Prostate gland (tissue), 2 donors: Measurements from ENCODE around the gene MAPKBP1. TPM values are rescaled to one million over a fixed set of nuclear protein-coding genes. Genes with fewer than 3 reads are reported as not detected.

Experiments used
- DNase-seq: peaks from one replicate; pipeline ENCODE4 v3.0.0-alpha.2; 2019; ENCODE audit warnings: low spot score
- H3K27ac ChIP-seq, 2 donors: fragments of 200-600 bp; sonication (generic); 2 replicates each; pipeline ENCODE4 v1.5.1; 2017 to 2019
- H3K27me3 ChIP-seq: fragments of 200-600 bp; sonication (generic); replicated peaks from 2 replicates; pipeline ENCODE4 v1.5.1; 2019; ENCODE audit not compliant: insufficient read depth
- H3K36me3 ChIP-seq, 2 donors: fragments of 200-600 bp; sonication (generic); 1 replicate in 1 of 2; 2 replicates in 1 of 2; pipeline versions ENCODE4 v1.5.1 to v1.8.1; 2017 to 2019
- H3K4me1 ChIP-seq: fragments of 200-600 bp; sonication (generic); replicated peaks from 2 replicates; pipeline ENCODE4 v1.5.1; 2019
- H3K4me3 ChIP-seq, 2 donors: fragments of 200-600 bp; sonication (generic); 2 replicates each; pipeline ENCODE4 v1.5.1; 2017 to 2019
- H3K9me3 ChIP-seq: fragments of 200-600 bp; sonication (generic); 2 replicates; pipeline ENCODE4 v1.5.1; 2017
- CTCF ChIP-seq, 4 experiments: fragments of 200-600 bp in 2 of 4; fragments of 450-650 bp in 2 of 4; sonication (generic) in 2 of 4; IDR thresholded peaks; 1 replicate in 3 of 4; 2 replicates in 1 of 4; pipeline ENCODE4 v1.5.1; 2016 to 2019; ENCODE audit warnings: antibody characterized with exemption in 4 of 4, mild to moderate bottlenecking in 2 of 4, moderate library complexity in 2 of 4
- POLR2A ChIP-seq: fragments of 450-650 bp; IDR thresholded peaks from one replicate; pipeline ENCODE4 v1.6.1; 2016; ENCODE audit warnings: antibody characterized with exemption, mild to moderate bottlenecking
- POLR2AphosphoS5 ChIP-seq: sonication (generic); formaldehyde crosslinking; IDR thresholded peaks from one replicate; pipeline ENCODE4 v1.6.1; 2017; ENCODE audit warnings: antibody characterized with exemption
- WGBS: methylation state at CpG from one replicate; pipeline ENCODE4 v1.1.5; 2018; 5-methylcytosine and 5-hydroxymethylcytosine counted together
- intact Hi-C: fragments of 100-400 bp; cut with DNase I; formaldehyde crosslinking; loops from one replicate; pipeline ENCODE4 v1.14.2; 2022
- total RNA-seq, 2 donors: library from RNA; depleted of rRNA; stranded (reverse); fragments of >200 nt; gene quantifications; one replicate each; pipeline ENCODE4 v1.1.0, GENCODE V29; 2016

Gene MAPKBP1
- total RNA-seq, 2 donors from 2014 or later: 17.4 to 62.8 TPM

DNA sequence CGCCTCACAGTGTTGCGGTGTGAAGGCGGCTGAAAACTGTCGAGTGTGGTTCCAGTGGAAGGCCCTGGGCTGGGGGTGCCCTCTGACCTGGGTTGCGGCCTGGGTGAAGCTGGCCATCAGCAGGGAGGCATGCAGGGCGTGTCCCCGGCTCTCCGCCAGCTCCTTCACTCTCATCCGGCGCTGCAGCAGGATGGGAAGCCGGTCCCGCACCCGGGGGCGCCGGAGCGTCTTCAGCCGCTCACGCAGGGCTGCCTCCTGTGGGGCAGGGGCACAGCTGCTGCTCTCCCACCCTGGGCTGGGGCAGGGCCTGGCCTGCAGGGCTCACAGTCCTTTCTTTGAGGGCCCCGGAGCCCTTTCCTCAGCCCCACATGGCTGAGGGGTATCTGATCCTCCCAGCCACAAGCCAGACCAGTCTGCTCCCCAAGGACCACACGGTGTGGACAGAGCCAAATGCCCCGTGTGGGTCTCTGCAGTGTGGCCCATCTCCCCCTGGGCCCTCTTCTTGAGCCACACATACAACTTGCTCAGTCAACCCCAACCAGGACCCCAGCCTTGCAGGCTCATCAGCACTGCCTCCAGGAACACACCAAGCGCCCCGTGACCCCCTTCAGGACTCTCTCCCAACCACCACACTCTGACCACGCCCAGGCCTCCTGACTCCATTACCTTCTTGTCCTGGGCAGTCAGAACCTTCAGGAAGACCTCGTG is 92.7 kb downstream of the MAPKBP1 start:
- no peaks in the 10 kb centered on the region for H3K9me3 ChIP-seq
- intact Hi-C loops: no loop called here
- 88% methylated on average over 25 of the region's 25 CpGs for WGBS
- no peak for TF ChIP-seq CTCF (IDR thresholded peaks at IDR 0.05)
- TF ChIP-seq POLR2A: no peak
- TF ChIP-seq POLR2AphosphoS5: no peak
- H3K4me3 ChIP-seq: no peak overlapping the region
- no peaks in the 10 kb centered on the region for H3K27me3 ChIP-seq
- H3K27ac ChIP-seq: no peak overlapping the region
- DNase-seq: no peak
- no peaks in the 10 kb centered on the region for H3K36me3 ChIP-seq
- no peaks in the 10 kb centered on the region for H3K4me1 ChIP-seq

GRCh38 chr15:41868321-41868720 is 94.0 kb downstream of the MAPKBP1 start:
- Histone ChIP-seq H3K9me3 (no peaks in the 10 kb centered on the region), H3K36me3 (no peaks in the 10 kb centered on the region), H3K4me3 (no peak overlapping the region), H3K4me1 (no peaks in the 10 kb centered on the region), H3K27me3 (no peaks in the 10 kb centered on the region), H3K27ac (no peak overlapping the region)
- intact Hi-C loops: no loop called here
- no peak for DNase-seq
- TF ChIP-seq POLR2AphosphoS5 (no peak), POLR2A (no peak), CTCF (IDR thresholded peaks at IDR 0.05) (no peak)
- 94% methylated on average over 8 of the region's 15 CpGs for WGBS

DNA sequence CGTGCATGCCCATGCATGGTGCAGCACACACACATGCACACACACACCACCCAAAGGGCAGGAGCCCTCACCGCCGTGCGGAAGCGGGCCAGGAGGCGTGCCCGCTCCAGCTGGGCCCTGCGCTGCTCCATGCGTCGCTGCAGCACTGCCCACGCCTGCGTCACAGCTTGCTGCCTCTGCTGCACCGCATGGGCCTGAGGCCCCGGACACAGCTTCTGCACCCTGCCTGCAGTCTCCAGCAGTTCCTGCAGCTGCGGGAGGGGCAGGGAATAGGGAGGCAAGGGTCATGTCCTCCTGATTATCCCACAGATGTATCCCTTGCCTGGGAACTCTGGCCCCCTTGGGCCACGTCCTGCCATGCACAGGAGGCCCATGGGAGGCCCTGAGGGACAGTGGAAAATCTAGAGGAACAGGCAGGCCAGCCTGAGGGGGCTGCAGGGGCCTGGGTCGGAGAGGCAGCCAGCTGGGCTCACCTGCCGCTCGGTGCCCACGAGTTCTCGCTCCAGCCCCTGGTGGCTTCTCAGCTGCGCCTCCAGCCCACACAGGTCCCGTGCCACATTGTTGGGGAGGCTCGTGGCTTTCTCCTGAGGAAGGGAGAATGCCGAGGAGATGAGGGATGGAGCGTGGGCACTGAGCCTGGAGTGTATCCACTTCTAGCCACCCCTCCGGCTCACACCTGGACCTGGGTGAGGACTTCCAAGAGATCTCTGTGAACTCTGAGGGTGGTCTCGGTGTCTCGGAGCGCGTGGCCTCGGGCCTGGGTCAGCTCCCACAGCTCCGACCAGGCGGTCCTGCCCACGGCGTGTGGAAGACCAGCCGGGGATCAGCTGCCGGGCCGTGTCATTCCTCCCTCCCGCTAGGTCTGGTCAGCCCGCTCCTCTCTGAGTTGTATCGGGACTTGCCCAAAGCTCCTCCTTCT is 95.7 kb downstream of the MAPKBP1 start:
- intact Hi-C loops: no loop called here
- H3K9me3 ChIP-seq: no peaks in the 10 kb centered on the region
- TF ChIP-seq CTCF (IDR thresholded peaks at IDR 0.05) (no peak), POLR2A (no peak), POLR2AphosphoS5 (no peak)
- no peak overlapping the region for H3K27ac ChIP-seq
- DNase-seq: no peak
- WGBS: 84% methylated on average over 38 of the region's 42 CpGs
- no peaks in the 10 kb centered on the region for H3K4me1 ChIP-seq
- H3K4me3 ChIP-seq: no peak overlapping the region
- no peaks in the 10 kb centered on the region for H3K27me3 ChIP-seq
- H3K36me3 ChIP-seq: no peaks in the 10 kb centered on the region

GRCh38 chr15:41870689-41871081 is 96.4 kb downstream of the MAPKBP1 start:
- TF ChIP-seq POLR2A: no peak
- no peak for TF ChIP-seq POLR2AphosphoS5
- TF ChIP-seq CTCF (IDR thresholded peaks at IDR 0.05): no peak
- no peak for DNase-seq
- Histone ChIP-seq H3K36me3 (no peaks in the 10 kb centered on the region), H3K27ac (no peak overlapping the region), H3K9me3 (no peaks in the 10 kb centered on the region), H3K4me3 (no peak overlapping the region), H3K4me1 (no peaks in the 10 kb centered on the region), H3K27me3 (no peaks in the 10 kb centered on the region)
- intact Hi-C loops: no loop called here
- WGBS: 87% methylated on average over 9 of the region's 9 CpGs
